Neural progenitor cell (in vitro differentiated cells): Measurements from ENCODE around the gene ASXL2. TPM values are rescaled to one million over a fixed set of nuclear protein-coding genes. Genes with fewer than 3 reads are reported as not detected.

Experiments
- DNase-seq: peaks from one replicate; pipeline ENCODE4 v3.0.0-alpha.2; 2016; ENCODE audit warnings: low spot score
- H2AFZ ChIP-seq: fragments of 200-600 bp; sonication (generic); replicated peaks from 2 replicates; pipeline ENCODE4 v1.6.1; 2016; ENCODE audit warnings: antibody characterized with exemption
- H3F3A ChIP-seq: fragments of 200-600 bp; sonication (generic); 2 replicates; pipeline ENCODE4 v1.6.1; 2016; ENCODE audit warnings: antibody characterized with exemption, low read depth
- H3K27ac ChIP-seq: fragments of 200-600 bp; sonication (generic); 2 replicates; pipeline ENCODE4 v1.5.1; 2016; ENCODE audit warnings: mild to moderate bottlenecking
- H3K27me3 ChIP-seq: fragments of 200-600 bp; sonication (generic); 2 replicates; pipeline ENCODE4 v1.6.1; 2016; ENCODE audit warnings: mild to moderate bottlenecking, moderate library complexity
- H3K36me3 ChIP-seq: fragments of 200-600 bp; sonication (generic); 2 replicates; pipeline ENCODE4 v1.5.1; 2016
- H3K4me1 ChIP-seq: fragments of 200-600 bp; sonication (generic); 2 replicates; pipeline ENCODE4 v1.6.1; 2016; ENCODE audit warnings: mixed run types
- H3K4me2 ChIP-seq: fragments of 200-600 bp; sonication (generic); 2 replicates; pipeline ENCODE4 v1.6.1; 2016
- H3K4me3 ChIP-seq: fragments of 200-600 bp; sonication (generic); 2 replicates; pipeline ENCODE4 v1.5.1; 2016
- H3K79me2 ChIP-seq: fragments of 200-600 bp; sonication (generic); 2 replicates; pipeline ENCODE4 v1.6.1; 2016; ENCODE audit warnings: low read depth
- H3K9ac ChIP-seq: fragments of 200-600 bp; sonication (generic); 2 replicates; pipeline ENCODE4 v1.6.1; 2016
- H3K9me3 ChIP-seq: fragments of 200-600 bp; sonication (generic); 2 replicates; pipeline ENCODE4 v1.5.1; 2016; ENCODE audit warnings: low read depth
- H4K20me1 ChIP-seq: fragments of 200-600 bp; sonication (generic); 2 replicates; pipeline ENCODE4 v1.6.1; 2016; ENCODE audit warnings: low read depth
- H3K27ac Mint-ChIP-seq: 3 replicates; pipeline ENCODE4 v1.8.0; 2021; ENCODE audit warnings: mixed read lengths
- H3K27me3 Mint-ChIP-seq: 2 replicates; pipeline ENCODE4 v1.8.0; 2022; ENCODE audit warnings: low read depth, mild to moderate bottlenecking, inconsistent platforms, moderate library complexity, mixed read lengths; ENCODE audit not compliant: insufficient read depth
- H3K36me3 Mint-ChIP-seq: 3 replicates; pipeline ENCODE4 v1.8.0; 2021; ENCODE audit warnings: mixed read lengths
- H3K4me1 Mint-ChIP-seq: 3 replicates; pipeline ENCODE4 v1.8.0; 2021; ENCODE audit warnings: mixed read lengths
- H3K4me3 Mint-ChIP-seq: 3 replicates; pipeline ENCODE4 v1.8.0; 2021; ENCODE audit warnings: mild to moderate bottlenecking, moderate library complexity, mixed read lengths
- H3K9me3 Mint-ChIP-seq: 3 replicates; pipeline ENCODE4 v1.8.0; 2020; ENCODE audit warnings: mixed read lengths
- CTCF ChIP-seq: fragments of 200-600 bp; sonication (generic); IDR thresholded peaks from 2 replicates; pipeline ENCODE4 v1.5.1; 2017; ENCODE audit warnings: antibody characterized with exemption, mild to moderate bottlenecking
- EZH2 ChIP-seq: fragments of 200-600 bp; sonication (generic); IDR thresholded peaks from 2 replicates; pipeline ENCODE4 v1.6.1; 2017; ENCODE audit warnings: antibody characterized with exemption, mild to moderate bottlenecking, moderate library complexity
- EZH2phosphoT487 ChIP-seq: fragments of 200-600 bp; sonication (generic); IDR thresholded peaks from 2 replicates; pipeline ENCODE4 v1.6.1; 2017; ENCODE audit warnings: antibody characterized with exemption
- total RNA-seq: library from RNA; depleted of rRNA; stranded (reverse); fragments of >200 nt; gene quantifications from 2 replicates; pipeline ENCODE4 v1.2.3, GENCODE V29; 2015; ENCODE audit warnings: low replicate concordance

Gene ASXL2
- total RNA-seq, 1 donor from 2014 or later: 8.7 TPM

- Histone ChIP-seq H3K4me3 (no peak overlapping the region), H3K27me3 (no peaks in the 10 kb centered on the region), H2AFZ (no peak overlapping the region), H3F3A (peaks cover 5% of the 10 kb centered on the region), H3K4me2 (no peak overlapping the region), H4K20me1 (no peaks in the 10 kb centered on the region), H3K4me1 (no peaks in the 10 kb centered on the region), H3K79me2 (no peaks in the 10 kb centered on the region), H3K9ac (no peak overlapping the region), H3K27ac (no peak overlapping the region), H3K36me3 (peaks cover 11% of the 10 kb centered on the region), H3K9me3 (no peaks in the 10 kb centered on the region)
- Mint-ChIP-seq H3K36me3 (peaks cover 18% of the 10 kb centered on the region), H3K4me1 (no peaks in the 10 kb centered on the region), H3K4me3 (no peak overlapping the region), H3K27ac (no peak overlapping the region), H3K9me3 (no peaks in the 10 kb centered on the region), H3K27me3 (no peaks in the 10 kb centered on the region)
- no peak for DNase-seq
- TF ChIP-seq EZH2phosphoT487 (no peak), EZH2 (no peak), CTCF (no peak)
Measured at GRCh38 chr2:25763575-25763974, 114.7 kb downstream of the ASXL2 start.

GRCh38 chr2:25760297-25760696 is 118.0 kb downstream of the ASXL2 start:
- no peak for DNase-seq
- no peaks in the 10 kb centered on the region for H3K4me1 Mint-ChIP-seq
- Histone ChIP-seq H3K9me3 (no peaks in the 10 kb centered on the region), H3K4me2 (no peak overlapping the region), H3K27me3 (no peaks in the 10 kb centered on the region), H4K20me1 (no peaks in the 10 kb centered on the region), H3K27ac (no peak overlapping the region), H3K9ac (no peak overlapping the region), H3K36me3 (peaks cover 6% of the 10 kb centered on the region), H3K4me3 (no peak overlapping the region), H3K79me2 (no peaks in the 10 kb centered on the region), H3K4me1 (no peaks in the 10 kb centered on the region), H2AFZ (no peak overlapping the region), H3F3A (peaks cover 3% of the 10 kb centered on the region)
- H3K4me3 Mint-ChIP-seq: no peak overlapping the region
- peaks cover 13% of the 10 kb centered on the region for H3K36me3 Mint-ChIP-seq
- H3K27ac Mint-ChIP-seq: no peak overlapping the region
- TF ChIP-seq EZH2phosphoT487: no peak
- TF ChIP-seq CTCF: no peak
- TF ChIP-seq EZH2: no peak
- H3K9me3 Mint-ChIP-seq: no peaks in the 10 kb centered on the region
- no peaks in the 10 kb centered on the region for H3K27me3 Mint-ChIP-seq

- peaks cover 11% of the 10 kb centered on the region for H3K36me3 ChIP-seq
- no peak overlapping the region for H3K4me3 Mint-ChIP-seq
Measured at GRCh38 chr2:25758348-25758747, 119.9 kb downstream of the ASXL2 start.

More at GRCh38 chr2:25758348-25758747, 119.9 kb downstream of the ASXL2 start:
- Mint-ChIP-seq H3K9me3 (no peaks in the 10 kb centered on the region), H3K27ac (no peak overlapping the region), H3K36me3 (peaks cover 15% of the 10 kb centered on the region), H3K4me1 (no peaks in the 10 kb centered on the region), H3K27me3 (no peaks in the 10 kb centered on the region)
- Histone ChIP-seq H3K4me2 (no peak overlapping the region), H3K9ac (no peak overlapping the region), H2AFZ (no peak overlapping the region), H3K9me3 (no peaks in the 10 kb centered on the region), H3F3A (peaks cover 3% of the 10 kb centered on the region), H3K4me3 (no peak overlapping the region), H3K27ac (peak overlapping the region; percentile 21), H3K79me2 (no peaks in the 10 kb centered on the region), H3K27me3 (no peaks in the 10 kb centered on the region), H3K4me1 (no peaks in the 10 kb centered on the region), H4K20me1 (no peaks in the 10 kb centered on the region)
- no peak for TF ChIP-seq CTCF
- DNase-seq: no peak
